ENCODE data around the gene POGLUT2.

Gene POGLUT2

DNA sequence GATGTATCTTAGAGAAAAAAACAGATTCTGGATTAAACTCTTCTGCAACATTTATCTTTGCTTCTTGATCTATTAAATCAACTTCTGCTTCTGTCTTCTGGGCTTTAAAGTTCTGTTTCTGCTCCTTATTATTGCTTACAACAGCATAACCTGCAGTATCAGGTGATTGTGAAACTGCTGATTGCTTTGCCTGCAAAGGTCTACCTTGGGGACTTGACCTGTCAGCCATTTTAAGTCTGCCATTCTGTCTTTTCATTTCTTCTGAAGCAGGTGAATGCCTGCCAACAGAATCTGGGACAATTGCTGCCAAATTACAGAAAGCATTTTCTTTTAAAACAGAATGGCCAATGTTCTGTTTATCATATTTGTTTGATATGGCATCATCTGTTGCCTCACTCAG is 56.3 kb downstream of the POGLUT2 start:
- Histone ChIP-seq H3K27me3 (ENCODE audit: insufficient read depth, poor library complexity, severe bottlenecking) (no peaks in the 10 kb centered on the region), H3K27ac (replicated peaks) (no peak overlapping the region), H3K4me3 (replicated peaks; ENCODE audit: insufficient read depth, low read length) (no peak overlapping the region)
- DNase-seq (ENCODE audit: low read depth in 1 of 2, low spot score in 1 of 2): no peak
- no peak for TF ChIP-seq SPI1 (IDR thresholded peaks at IDR 0.05; ENCODE audit: borderline replicate concordance, low read depth)
- TF ChIP-seq, protein P1, sequence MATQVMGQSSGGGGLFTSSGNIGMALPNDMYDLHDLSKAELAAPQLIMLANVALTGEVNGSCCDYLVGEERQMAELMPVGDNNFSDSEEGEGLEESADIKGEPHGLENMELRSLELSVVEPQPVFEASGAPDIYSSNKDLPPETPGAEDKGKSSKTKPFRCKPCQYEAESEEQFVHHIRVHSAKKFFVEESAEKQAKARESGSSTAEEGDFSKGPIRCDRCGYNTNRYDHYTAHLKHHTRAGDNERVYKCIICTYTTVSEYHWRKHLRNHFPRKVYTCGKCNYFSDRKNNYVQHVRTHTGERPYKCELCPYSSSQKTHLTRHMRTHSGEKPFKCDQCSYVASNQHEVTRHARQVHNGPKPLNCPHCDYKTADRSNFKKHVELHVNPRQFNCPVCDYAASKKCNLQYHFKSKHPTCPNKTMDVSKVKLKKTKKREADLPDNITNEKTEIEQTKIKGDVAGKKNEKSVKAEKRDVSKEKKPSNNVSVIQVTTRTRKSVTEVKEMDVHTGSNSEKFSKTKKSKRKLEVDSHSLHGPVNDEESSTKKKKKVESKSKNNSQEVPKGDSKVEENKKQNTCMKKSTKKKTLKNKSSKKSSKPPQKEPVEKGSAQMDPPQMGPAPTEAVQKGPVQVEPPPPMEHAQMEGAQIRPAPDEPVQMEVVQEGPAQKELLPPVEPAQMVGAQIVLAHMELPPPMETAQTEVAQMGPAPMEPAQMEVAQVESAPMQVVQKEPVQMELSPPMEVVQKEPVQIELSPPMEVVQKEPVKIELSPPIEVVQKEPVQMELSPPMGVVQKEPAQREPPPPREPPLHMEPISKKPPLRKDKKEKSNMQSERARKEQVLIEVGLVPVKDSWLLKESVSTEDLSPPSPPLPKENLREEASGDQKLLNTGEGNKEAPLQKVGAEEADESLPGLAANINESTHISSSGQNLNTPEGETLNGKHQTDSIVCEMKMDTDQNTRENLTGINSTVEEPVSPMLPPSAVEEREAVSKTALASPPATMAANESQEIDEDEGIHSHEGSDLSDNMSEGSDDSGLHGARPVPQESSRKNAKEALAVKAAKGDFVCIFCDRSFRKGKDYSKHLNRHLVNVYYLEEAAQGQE (IDR thresholded peaks at IDR 0.05; ENCODE audit: insufficient replicate concordance, low read depth): no peak
- no peak for TF ChIP-seq GABPA (IDR thresholded peaks at IDR 0.05; ENCODE audit: low read depth)
- no peak for TF ChIP-seq POLR2AphosphoS5 (IDR thresholded peaks at IDR 0.05; ENCODE audit: low read depth)
- TF ChIP-seq, protein P2, sequence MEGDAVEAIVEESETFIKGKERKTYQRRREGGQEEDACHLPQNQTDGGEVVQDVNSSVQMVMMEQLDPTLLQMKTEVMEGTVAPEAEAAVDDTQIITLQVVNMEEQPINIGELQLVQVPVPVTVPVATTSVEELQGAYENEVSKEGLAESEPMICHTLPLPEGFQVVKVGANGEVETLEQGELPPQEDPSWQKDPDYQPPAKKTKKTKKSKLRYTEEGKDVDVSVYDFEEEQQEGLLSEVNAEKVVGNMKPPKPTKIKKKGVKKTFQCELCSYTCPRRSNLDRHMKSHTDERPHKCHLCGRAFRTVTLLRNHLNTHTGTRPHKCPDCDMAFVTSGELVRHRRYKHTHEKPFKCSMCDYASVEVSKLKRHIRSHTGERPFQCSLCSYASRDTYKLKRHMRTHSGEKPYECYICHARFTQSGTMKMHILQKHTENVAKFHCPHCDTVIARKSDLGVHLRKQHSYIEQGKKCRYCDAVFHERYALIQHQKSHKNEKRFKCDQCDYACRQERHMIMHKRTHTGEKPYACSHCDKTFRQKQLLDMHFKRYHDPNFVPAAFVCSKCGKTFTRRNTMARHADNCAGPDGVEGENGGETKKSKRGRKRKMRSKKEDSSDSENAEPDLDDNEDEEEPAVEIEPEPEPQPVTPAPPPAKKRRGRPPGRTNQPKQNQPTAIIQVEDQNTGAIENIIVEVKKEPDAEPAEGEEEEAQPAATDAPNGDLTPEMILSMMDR (IDR thresholded peaks at IDR 0.05; ENCODE audit: insufficient read depth, low read length): no peak

DNA sequence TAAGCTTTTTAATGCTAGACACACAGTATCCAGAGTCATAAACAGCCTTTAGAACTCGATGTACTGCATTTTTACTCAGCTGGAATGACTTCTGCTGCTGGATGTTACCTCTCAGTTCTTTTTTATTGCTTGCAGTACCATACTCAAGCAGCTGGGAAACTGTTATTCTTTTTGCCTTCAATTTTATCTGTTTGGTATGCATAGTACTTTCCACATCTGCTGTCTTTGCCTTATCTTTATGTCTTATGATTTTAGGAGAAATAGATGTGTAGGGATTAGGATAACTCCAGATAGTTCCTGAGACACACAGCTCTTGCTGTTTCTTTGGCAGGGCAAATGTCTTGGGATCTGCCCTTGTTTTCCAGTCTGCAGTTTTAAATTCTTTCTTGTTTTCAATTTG is 56.7 kb downstream of the POGLUT2 start:
- TF ChIP-seq GABPA (IDR thresholded peaks at IDR 0.05; ENCODE audit: low read depth) (no peak), POLR2AphosphoS5 (IDR thresholded peaks at IDR 0.05; ENCODE audit: low read depth) (no peak), SPI1 (IDR thresholded peaks at IDR 0.05; ENCODE audit: borderline replicate concordance, low read depth) (no peak)
- TF ChIP-seq, protein P1 (IDR thresholded peaks at IDR 0.05; ENCODE audit: insufficient replicate concordance, low read depth): no peak
- TF ChIP-seq, protein P2 (IDR thresholded peaks at IDR 0.05; ENCODE audit: insufficient read depth, low read length): no peak
- H3K27ac ChIP-seq (replicated peaks): no peak overlapping the region
- no peak overlapping the region for H3K4me3 ChIP-seq (replicated peaks; ENCODE audit: insufficient read depth, low read length)
- no peaks in the 10 kb centered on the region for H3K27me3 ChIP-seq (ENCODE audit: insufficient read depth, poor library complexity, severe bottlenecking)
- no peak for DNase-seq (ENCODE audit: low read depth in 1 of 2, low spot score in 1 of 2)
